Activated CD4-positive, alpha-beta memory T cell treated with anti-CD3 and anti-CD28 coated beads for 36 hours (primary cell): ENCODE results near the gene UGT2B10. TPM values are rescaled to one million over a fixed set of nuclear protein-coding genes. Genes with fewer than 3 reads are reported as not detected.

Experiments
- CTCF ChIA-PET: fragments of 350-600 bp; sonication (Branson Sonifier 250); formaldehyde crosslinking; loops from one replicate; lab custom pipeline; 2021; ENCODE audit warnings: antibody characterized with exemption, inconsistent platforms; lab: Charles Lee
- POLR2A ChIA-PET: fragments of 350-600 bp; sonication (Branson Sonifier 250); formaldehyde crosslinking; loops from one replicate; lab custom pipeline; 2021; ENCODE audit warnings: antibody characterized with exemption; lab: Charles Lee
- DNase-seq: peaks from one replicate; pipeline ENCODE4 v3.0.0-alpha.2; 2020
- H3K27ac Mint-ChIP-seq: one replicate; pipeline ENCODE4 v1.8.0; 2021; ENCODE audit warnings: mixed read lengths
- H3K27me3 Mint-ChIP-seq: one replicate; pipeline ENCODE4 v1.8.0; 2021; ENCODE audit warnings: mixed read lengths
- H3K36me3 Mint-ChIP-seq: one replicate; pipeline ENCODE4 v1.8.0; 2021; ENCODE audit warnings: mixed read lengths
- H3K4me1 Mint-ChIP-seq: one replicate; pipeline ENCODE4 v1.8.0; 2021; ENCODE audit warnings: low read depth, mixed read lengths
- H3K4me3 Mint-ChIP-seq: one replicate; pipeline ENCODE4 v1.8.0; 2021; ENCODE audit warnings: mild to moderate bottlenecking, mixed read lengths
- H3K9me3 Mint-ChIP-seq: one replicate; pipeline ENCODE4 v1.8.0; 2021; ENCODE audit warnings: mixed read lengths
- intact Hi-C: fragments of 100-400 bp; cut with micrococcal nuclease; formaldehyde crosslinking; loops from one replicate; pipeline ENCODE4 v1.15.1; 2023
- total RNA-seq, 2 experiments: library from RNA; stranded (reverse); gene quantifications; one replicate each; pipeline ENCODE4 v1.2.3, GENCODE V29; 2021

Gene UGT2B10
- total RNA-seq, 2 experiments from 2014 or later = not detected

GRCh38 chr4:68850293-68850692 lies 34.5 kb downstream of the UGT2B10 start:
- DNase-seq = no peak
- Mint-ChIP-seq H3K27me3 (no peaks in the 10 kb centered on the region), H3K27ac (no peak overlapping the region), H3K4me3 (no peak overlapping the region), H3K9me3 (peaks cover 6% of the 10 kb centered on the region), H3K4me1 (no peaks in the 10 kb centered on the region), H3K36me3 (no peaks in the 10 kb centered on the region)
- intact Hi-C loops = no loop called here
- ChIA-PET POLR2A (no interaction called here), CTCF (no interaction called here)

- H3K4me3 Mint-ChIP-seq = no peak overlapping the region
- H3K36me3 Mint-ChIP-seq = no peaks in the 10 kb centered on the region
- POLR2A ChIA-PET = no interaction called here
- CTCF ChIA-PET = no interaction called here
- no peak for DNase-seq
- H3K27ac Mint-ChIP-seq = no peak overlapping the region
- intact Hi-C loops = no loop called here
- no peaks in the 10 kb centered on the region for H3K27me3 Mint-ChIP-seq
- H3K4me1 Mint-ChIP-seq = no peaks in the 10 kb centered on the region
- peaks cover 5% of the 10 kb centered on the region for H3K9me3 Mint-ChIP-seq
Measured at GRCh38 chr4:68855771-68856170, 40.0 kb downstream of the UGT2B10 start.

- H3K27me3 Mint-ChIP-seq = no peaks in the 10 kb centered on the region
- no peaks in the 10 kb centered on the region for H3K36me3 Mint-ChIP-seq
- ChIA-PET CTCF (interaction anchor here (0.6 kb wide), 1 partner anchor 311 kb away, joined by 5 read pairs; no protein-coding TSS in a partner anchor), POLR2A (no interaction called here)
- DNase-seq = no peak
- H3K4me1 Mint-ChIP-seq = no peaks in the 10 kb centered on the region
- no peak overlapping the region for H3K27ac Mint-ChIP-seq
- no peak overlapping the region for H3K4me3 Mint-ChIP-seq
- intact Hi-C loops = no loop called here
- peaks cover 5% of the 10 kb centered on the region for H3K9me3 Mint-ChIP-seq
Measured at GRCh38 chr4:68858039-68858438, 42.2 kb downstream of the UGT2B10 start.

GRCh38 chr4:68859655-68860054 lies 43.9 kb downstream of the UGT2B10 start:
- Mint-ChIP-seq H3K4me1 (no peaks in the 10 kb centered on the region), H3K27me3 (no peaks in the 10 kb centered on the region), H3K27ac (no peak overlapping the region), H3K4me3 (no peak overlapping the region), H3K9me3 (peaks cover 5% of the 10 kb centered on the region), H3K36me3 (no peaks in the 10 kb centered on the region)
- no peak for DNase-seq
- intact Hi-C loops = no loop called here
- CTCF ChIA-PET = no interaction called here
- POLR2A ChIA-PET = no interaction called here

- Mint-ChIP-seq H3K27ac (no peak overlapping the region), H3K4me3 (no peak overlapping the region), H3K27me3 (no peaks in the 10 kb centered on the region), H3K36me3 (no peaks in the 10 kb centered on the region), H3K4me1 (no peaks in the 10 kb centered on the region), H3K9me3 (peaks cover 5% of the 10 kb centered on the region)
- CTCF ChIA-PET = no interaction called here
- no peak for DNase-seq
- POLR2A ChIA-PET = no interaction called here
- intact Hi-C loops = no loop called here
Measured at GRCh38 chr4:68861057-68861456, 45.3 kb downstream of the UGT2B10 start.

- H3K4me3 Mint-ChIP-seq = no peak overlapping the region
- H3K27me3 Mint-ChIP-seq = no peaks in the 10 kb centered on the region
- no peak for DNase-seq
- POLR2A ChIA-PET = no interaction called here
- CTCF ChIA-PET = no interaction called here
- intact Hi-C loops = no loop called here
- H3K27ac Mint-ChIP-seq = no peak overlapping the region
- no peaks in the 10 kb centered on the region for H3K9me3 Mint-ChIP-seq
- no peaks in the 10 kb centered on the region for H3K36me3 Mint-ChIP-seq
- H3K4me1 Mint-ChIP-seq = no peaks in the 10 kb centered on the region
Measured at GRCh38 chr4:68864438-68865187, 48.8 kb downstream of the UGT2B10 start.

- Mint-ChIP-seq H3K27ac (no peak overlapping the region), H3K36me3 (no peaks in the 10 kb centered on the region), H3K9me3 (no peaks in the 10 kb centered on the region), H3K4me3 (no peak overlapping the region), H3K27me3 (no peaks in the 10 kb centered on the region), H3K4me1 (no peaks in the 10 kb centered on the region)
- ChIA-PET POLR2A (no interaction called here), CTCF (no interaction called here)
- intact Hi-C loops = no loop called here
- DNase-seq = no peak
Measured at GRCh38 chr4:68865188-68865638, 49.4 kb downstream of the UGT2B10 start.

GRCh38 chr4:68865760-68866159 lies 50.0 kb downstream of the UGT2B10 start:
- POLR2A ChIA-PET = no interaction called here
- no peaks in the 10 kb centered on the region for H3K27me3 Mint-ChIP-seq
- no peaks in the 10 kb centered on the region for H3K36me3 Mint-ChIP-seq
- no peak overlapping the region for H3K4me3 Mint-ChIP-seq
- no peak overlapping the region for H3K27ac Mint-ChIP-seq
- no peaks in the 10 kb centered on the region for H3K4me1 Mint-ChIP-seq
- CTCF ChIA-PET = no interaction called here
- no peaks in the 10 kb centered on the region for H3K9me3 Mint-ChIP-seq
- intact Hi-C loops = no loop called here
- DNase-seq = no peak

- DNase-seq = no peak
- intact Hi-C loops = no loop called here
- Mint-ChIP-seq H3K36me3 (no peaks in the 10 kb centered on the region), H3K4me3 (no peak overlapping the region), H3K9me3 (no peaks in the 10 kb centered on the region), H3K4me1 (no peaks in the 10 kb centered on the region), H3K27me3 (no peaks in the 10 kb centered on the region), H3K27ac (no peak overlapping the region)
- CTCF ChIA-PET = no interaction called here
- POLR2A ChIA-PET = no interaction called here
Measured at GRCh38 chr4:68869274-68869773, 53.5 kb downstream of the UGT2B10 start.

GRCh38 chr4:68871809-68872642 lies 56.2 kb downstream of the UGT2B10 start:
- intact Hi-C loops = no loop called here
- POLR2A ChIA-PET = no interaction called here
- Mint-ChIP-seq H3K9me3 (no peaks in the 10 kb centered on the region), H3K27me3 (no peaks in the 10 kb centered on the region), H3K36me3 (no peaks in the 10 kb centered on the region), H3K4me3 (no peak overlapping the region), H3K27ac (no peak overlapping the region), H3K4me1 (no peaks in the 10 kb centered on the region)
- CTCF ChIA-PET = interaction anchor here (0.7 kb wide), 1 partner anchor 298 kb away, joined by 3 read pairs; no protein-coding TSS in a partner anchor
- DNase-seq = no peak

- CTCF ChIA-PET = no interaction called here
- H3K9me3 Mint-ChIP-seq = no peaks in the 10 kb centered on the region
- POLR2A ChIA-PET = no interaction called here
- DNase-seq = no peak
- intact Hi-C loops = no loop called here
- no peaks in the 10 kb centered on the region for H3K4me1 Mint-ChIP-seq
- no peaks in the 10 kb centered on the region for H3K36me3 Mint-ChIP-seq
- no peak overlapping the region for H3K27ac Mint-ChIP-seq
- no peak overlapping the region for H3K4me3 Mint-ChIP-seq
- no peaks in the 10 kb centered on the region for H3K27me3 Mint-ChIP-seq
Measured at GRCh38 chr4:68872643-68873502, 57.1 kb downstream of the UGT2B10 start.

GRCh38 chr4:68874507-68874906 lies 58.7 kb downstream of the UGT2B10 start:
- Mint-ChIP-seq H3K27me3 (no peaks in the 10 kb centered on the region), H3K27ac (no peak overlapping the region), H3K4me1 (no peaks in the 10 kb centered on the region), H3K9me3 (no peaks in the 10 kb centered on the region), H3K36me3 (no peaks in the 10 kb centered on the region), H3K4me3 (no peak overlapping the region)
- no peak for DNase-seq
- intact Hi-C loops = no loop called here
- ChIA-PET POLR2A (no interaction called here), CTCF (no interaction called here)
